IPS-NIHi7 (cell line): ENCODE measurements around the gene STOML1.

Experiments
- DNase-seq: peaks from one replicate; pipeline ENCODE4 v3.0.0; 2012; ENCODE audit warnings: mixed read lengths; ENCODE audit errors: extremely low spot score

Gene STOML1, protein sequence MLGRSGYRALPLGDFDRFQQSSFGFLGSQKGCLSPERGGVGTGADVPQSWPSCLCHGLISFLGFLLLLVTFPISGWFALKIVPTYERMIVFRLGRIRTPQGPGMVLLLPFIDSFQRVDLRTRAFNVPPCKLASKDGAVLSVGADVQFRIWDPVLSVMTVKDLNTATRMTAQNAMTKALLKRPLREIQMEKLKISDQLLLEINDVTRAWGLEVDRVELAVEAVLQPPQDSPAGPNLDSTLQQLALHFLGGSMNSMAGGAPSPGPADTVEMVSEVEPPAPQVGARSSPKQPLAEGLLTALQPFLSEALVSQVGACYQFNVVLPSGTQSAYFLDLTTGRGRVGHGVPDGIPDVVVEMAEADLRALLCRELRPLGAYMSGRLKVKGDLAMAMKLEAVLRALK

DNA sequence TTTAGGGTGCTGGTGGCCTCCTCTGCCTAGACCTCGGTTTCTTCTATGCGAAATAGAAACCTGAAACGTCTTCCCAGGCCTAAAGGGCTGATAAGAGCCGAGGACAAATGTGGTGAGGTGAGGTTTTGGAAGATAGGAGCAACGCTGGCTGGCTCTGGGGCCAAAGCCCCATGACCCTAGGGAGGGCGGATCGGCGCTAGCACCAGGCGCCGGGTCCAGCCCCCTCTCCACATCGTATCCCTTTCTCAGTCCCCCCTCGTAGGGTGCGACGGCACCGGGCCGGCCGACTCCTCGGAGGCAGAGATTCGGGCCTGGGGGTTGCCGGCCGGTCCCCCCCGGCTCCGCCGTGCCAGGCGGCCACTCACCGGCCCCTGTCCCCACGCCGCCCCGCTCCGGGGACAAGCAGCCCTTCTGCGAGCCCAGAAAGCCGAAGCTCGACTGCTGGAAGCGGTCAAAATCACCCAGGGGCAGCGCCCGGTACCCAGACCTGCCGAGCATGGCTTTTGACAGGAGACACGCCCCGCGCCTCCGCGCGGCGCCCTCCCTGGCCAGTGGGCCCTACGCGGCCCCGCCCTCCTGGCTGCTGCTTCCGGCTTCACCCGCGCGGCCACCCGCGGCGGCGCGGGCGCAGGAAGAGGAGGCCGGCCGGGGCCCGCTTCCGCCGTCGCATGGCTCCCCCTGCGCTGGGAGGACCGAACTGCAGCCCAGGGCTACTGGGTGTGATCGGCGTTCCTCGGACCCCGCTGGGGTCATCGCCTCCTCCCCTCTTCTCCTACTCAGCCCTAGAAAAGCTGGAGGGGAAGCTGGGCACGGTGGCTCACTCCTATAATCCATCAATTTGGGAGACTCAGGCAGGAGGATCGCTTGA is at the start of gene STOML1:
Gene STOML1, minus strand, starts transcription at position 570 of the 868 bp plus-strand sequence. Its CDS starts 72 bp downstream, at position 498.
- peak; percentile 98 for DNase-seq

DNA sequence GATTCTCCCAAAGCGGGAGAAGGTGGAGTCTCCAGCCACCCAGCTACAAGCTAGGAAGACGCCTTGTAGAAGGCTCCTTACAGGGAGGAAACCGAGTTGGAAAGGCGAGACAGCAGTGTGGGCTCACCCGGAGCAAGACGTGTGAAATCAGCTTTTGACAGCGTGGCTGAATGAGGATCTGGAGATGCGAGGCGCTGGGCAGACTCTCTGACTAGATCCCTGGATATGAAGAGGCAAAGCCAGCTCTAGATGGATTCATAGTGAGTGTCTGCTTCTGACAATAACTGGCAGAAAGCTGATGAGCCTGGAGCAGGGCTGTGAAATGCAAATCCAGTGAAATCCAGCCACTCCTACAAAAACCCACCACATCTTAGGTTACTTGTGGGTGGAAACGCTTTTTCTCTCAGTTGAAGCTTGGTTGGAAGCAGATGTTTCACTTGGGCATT is 49.2 kb upstream of the STOML1 start:
- no peak for DNase-seq

DNA sequence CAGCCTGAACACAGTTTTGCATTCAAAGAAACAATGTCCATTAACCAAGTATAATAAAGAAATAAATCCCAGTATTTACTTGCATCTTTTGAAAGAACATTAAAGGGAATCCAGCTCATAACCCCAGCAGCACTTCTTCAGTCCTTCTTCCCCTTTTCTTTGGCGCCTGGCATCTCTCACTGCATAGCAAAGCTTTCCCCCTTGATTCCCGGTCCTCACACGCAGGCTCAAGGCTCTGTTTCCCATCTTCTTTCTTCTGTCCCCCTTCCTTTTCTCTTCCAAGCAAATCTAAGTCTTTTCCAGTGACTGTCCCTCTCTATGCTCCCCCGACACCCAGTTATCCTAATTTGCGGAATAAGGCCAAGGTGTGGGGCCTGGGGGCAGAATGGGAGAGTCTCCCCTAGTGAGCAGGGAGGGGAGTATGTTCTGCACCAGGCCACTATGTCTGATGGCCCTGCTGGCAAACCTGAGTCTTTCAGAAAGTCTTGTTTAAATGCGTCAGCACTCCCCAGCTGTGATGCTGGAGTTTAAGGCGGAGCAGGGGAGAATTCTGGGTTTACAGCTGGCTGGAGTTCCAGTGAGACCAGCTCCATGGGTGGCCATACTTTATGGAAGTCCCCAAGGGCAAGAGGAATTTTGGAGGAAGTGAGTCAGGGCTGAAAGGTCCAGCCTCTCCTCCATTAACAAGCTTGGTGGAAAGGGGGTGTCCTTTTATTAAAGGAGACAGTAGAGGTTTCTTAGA is 48.2 kb upstream of the STOML1 start:
- DNase-seq: peak; percentile 56

DNA sequence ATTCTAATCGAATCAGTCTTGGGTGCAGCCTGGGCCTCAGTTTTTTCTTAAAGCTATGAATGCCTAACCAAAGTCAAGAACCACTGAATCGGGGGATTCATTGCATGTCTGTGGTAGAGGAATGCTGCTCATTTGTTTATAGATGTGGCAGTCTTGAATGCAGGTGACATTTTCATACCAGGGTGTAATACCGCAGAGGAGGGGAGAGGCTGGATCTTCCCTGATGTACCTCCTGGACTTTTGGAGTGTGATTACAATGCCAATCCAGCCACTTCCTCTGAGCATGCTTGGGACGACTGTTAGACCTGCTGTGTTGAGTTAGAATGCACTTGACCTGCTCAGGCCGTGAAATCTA is 47.5 kb upstream of the STOML1 start:
- no peak for DNase-seq

DNA sequence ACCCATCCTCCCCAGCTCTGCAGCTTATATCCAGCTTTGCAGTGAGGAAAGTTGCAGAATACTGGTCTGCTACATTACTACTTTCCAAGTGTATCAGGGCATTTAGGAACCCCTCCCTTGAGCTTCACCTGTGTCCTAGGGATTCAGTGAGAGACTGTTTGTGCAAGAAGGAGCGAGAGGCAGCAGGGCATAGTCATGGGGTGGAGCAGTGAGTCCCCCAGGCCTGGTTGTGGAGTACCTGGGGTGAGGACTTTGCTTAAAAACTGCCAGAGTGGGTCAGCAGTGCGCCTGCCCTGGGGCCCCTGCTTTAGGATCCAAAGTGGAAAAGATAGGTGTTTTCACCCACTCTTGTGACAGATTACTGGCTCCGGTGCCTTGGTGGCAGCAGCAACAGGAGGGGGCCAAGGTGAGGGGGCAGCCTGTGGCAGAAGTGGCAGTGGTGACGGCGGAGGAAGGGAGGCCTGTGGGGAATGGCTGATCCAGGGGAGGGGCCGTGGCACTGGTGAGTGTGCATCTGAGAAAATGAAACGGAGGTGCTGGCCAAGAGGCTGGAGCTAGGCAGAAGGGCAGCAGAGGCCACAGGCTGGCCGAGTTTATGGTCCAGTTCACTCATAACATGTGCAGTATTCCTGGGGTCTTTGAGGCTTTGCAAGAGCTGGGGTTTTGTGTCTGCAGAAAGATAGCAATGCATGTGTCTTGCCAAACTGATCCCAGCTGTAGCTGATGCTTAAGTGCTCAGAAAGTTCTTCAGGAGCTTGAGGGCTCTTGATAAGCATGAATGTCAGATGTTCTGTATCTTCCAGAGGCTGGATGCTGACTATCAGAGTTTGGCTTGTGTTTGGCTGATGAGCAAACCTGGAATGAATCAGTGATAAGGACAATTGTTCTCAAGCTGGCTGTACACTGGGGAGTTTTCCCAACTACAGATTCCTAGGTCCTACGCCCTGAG is 46.9 kb upstream of the STOML1 start:
- no peak for DNase-seq

DNA sequence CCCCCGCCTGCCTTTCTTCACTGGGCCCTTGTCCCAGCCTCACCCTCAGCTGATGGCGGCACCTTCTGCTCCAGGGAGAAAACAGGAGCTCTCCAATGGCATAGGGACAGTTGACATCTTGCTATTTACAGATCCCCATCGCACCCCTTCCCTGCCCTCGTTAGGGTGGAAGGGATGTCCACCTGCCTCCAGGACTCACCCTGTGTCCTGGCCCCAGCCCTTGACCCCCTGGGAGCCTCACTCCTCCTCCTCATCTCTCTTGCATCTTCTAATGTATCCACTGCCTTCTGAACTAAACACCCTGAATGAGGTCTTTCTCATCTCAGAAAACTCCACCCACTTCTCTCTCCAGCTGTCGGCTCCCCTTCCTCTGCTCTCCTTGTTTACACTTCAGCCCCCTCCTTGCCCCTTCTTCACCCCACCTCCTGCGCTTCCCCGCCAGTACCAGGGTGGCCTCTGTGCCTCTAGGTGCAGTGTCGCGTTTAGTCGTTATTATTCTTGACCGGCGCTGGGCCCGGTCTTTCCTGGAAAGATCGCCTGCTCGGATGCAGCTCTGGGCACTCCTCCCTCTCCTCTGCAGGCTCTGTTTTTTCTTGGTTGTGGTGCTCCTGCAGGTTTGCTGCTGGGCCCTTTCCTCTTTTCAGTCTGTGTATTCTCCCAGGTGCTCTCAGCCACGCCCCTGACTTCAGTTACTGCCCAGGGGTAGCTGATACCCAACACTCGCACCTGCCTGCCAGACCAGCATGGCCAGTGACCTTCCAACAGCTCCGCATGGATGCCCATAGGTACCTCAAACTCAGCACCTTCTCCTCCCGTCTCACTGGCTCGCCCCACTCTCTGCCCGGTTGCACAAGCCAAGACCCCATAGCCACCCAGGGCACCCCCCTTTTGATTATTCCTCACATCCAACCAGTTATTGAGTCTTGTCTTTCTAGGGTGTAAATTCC is 45.3 kb upstream of the STOML1 start:
- DNase-seq: no peak

DNA sequence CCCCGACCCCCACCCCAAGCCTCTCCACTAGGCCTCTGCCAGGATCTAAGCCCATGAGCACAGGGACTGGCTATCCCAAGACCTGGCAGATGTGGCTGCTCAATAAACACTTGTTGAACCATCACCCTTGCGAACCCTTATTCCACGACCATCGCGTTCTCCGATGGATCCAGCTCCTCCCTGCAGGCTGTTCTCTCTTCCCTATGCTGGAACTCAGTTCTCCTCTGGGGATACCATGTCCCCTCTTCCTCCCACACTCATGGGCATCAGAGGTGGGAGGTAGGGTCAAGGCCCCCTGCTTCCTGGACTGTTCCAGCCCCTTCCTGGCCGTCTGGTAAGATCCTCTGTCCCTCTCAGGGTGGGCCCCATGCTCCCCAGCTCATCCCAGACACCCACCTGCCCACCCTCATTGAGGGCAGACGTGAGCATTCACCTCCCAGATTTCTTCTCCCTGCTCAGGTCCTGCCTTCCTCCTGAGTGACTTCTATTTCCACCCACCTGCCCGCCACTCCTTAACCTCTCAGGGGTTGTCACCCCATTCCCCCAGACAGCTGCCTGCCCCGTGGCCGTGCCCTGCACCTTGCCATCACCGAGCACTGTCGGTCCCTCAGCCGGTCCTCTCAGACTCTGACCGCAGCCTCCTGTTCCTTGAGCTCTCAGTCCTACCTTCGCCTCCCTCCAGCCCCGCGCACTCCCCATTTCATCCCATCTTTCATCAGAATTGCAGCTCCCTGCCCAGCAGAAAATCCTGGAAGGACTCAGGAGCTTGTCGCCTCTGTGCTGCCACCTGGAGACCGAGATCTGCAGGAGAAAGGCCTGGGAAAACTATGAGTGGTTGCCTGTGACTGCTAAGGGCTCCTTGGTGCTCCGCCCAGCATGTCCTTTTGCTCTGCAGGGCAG is 44.4 kb upstream of the STOML1 start:
- DNase-seq: peak; percentile 93

DNA sequence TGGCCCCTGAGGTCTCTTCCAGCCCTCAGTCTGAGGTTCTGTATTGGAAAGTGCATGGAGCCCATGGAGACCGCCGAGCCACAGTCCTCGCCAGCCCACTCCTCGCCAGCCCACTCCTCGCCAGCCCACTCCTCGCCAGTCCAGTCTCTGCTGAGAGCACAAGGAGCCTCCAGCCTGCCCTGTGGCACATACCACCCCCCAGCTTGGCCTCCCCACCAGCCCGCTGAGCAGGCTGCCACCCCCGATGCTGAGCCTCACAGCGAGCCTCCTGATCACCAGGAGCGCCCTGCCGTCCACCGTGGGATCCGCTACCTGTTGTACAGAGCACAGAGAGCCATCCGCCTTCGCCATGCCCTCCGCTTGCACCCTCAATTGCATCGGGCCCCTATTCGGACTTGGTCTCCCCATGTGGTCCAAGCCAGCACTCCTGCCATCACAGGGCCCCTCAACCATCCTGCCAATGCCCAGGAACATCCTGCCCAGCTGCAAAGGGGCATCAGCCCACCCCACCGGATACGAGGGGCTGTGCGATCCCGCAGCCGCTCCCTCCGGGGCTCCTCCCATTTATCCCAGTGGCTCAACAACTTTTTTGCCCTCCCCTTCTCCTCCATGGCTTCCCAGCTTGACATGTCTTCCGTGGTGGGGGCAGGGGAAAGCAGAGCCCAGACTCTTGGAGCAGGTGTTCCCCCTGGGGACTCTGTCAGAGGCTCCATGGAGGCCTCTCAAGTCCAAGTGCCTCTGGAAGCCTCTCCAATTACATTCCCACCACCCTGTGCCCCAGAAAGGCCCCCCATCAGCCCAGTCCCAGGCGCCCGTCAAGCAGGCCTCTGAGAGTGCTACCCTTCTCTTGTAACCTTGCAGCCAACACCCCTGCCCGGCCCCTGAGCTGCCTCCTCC is 43.3 kb upstream of the STOML1 start:
- DNase-seq: no peak

DNA sequence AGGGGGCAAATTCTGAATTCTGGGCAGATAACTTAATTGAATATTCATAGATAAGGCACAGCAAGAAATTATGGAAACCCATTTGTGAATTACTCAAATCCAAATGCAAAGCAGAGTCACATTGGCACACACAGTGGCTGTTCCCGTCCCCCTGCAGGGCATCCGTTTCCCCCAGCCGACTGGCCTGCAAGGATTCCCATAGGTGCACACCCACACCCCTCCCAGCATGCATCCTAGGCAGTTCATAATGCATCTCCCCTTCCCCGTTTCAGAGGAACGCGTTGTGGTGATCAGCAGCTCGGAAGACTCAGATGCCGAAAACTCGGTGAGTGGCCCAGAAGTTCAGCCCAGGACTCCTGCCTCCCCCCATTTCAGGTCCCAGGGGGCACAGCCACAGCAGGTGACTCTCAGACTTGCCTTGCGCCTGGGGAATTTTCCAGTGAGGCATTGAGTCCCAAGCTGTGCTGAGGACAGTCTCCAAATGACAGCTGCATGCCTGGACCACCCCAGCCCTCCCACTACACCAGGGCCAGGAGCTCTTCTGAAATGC is 42.2 kb upstream of the STOML1 start:
- no peak for DNase-seq

DNA sequence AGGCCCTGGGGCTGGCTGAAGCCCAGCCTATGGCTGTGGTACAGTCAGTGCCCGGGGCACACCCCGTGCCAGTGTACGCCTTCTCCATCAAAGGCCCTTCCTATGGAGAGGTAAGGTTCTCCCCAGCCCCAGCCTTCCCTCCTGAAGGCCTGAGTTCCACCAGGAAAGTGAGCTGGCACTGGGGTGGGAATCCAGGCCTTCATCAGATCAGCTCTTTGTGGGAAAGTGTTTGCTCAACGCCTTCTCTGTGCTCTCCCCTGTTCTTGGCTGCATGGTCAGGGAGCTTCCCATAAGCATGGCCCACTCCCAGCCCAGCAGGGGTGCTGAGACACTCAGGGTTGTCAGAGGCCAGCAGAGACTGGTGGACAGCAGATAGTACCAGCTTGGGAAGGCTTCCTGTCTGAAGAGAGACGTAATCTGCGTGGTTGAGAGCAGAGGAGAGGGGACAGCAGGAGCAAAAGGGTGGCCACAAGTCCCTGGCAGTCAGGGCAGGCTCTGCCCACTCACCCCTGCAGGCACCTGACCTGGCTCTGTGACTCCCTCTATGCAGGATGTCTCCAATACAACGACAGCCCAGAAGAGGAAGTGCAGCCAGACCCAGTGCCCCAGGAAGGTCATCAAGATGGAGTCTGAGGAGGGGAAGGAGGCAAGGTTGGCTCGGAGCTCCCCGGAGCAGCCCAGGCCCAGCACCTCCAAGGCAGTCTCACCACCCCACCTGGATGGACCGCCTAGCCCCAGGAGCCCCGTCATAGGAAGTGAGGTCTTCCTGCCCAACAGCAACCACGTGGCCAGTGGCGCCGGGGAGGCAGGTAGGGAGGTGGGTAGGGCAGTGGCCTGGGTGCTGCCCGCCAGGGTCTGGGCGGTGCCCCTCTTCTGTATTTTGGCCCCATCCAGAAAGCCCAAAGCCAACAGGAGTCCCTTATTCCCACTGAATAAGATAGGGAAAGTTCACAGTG is 40.8 kb upstream of the STOML1 start:
- DNase-seq: no peak

DNA sequence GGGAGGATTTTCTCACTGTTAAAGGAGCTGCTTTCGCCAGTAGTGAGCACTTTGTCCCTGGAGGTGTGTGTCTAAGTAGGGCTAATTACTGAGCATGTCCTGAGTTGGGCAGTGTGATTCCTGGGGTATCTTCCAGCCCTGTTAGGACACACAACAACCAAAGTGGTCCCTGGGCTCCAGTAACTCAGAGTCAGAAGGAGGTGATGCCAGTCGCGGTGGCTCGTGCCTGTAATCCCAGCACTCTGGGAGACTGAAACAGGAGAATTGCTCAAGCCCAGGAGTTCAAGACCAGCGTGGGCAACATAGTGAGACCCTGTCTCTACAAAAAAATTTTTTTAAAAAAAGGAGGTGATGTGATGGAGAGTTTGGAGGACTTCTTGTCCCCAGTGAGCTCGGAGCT is 40.0 kb upstream of the STOML1 start:
- DNase-seq: no peak

DNA sequence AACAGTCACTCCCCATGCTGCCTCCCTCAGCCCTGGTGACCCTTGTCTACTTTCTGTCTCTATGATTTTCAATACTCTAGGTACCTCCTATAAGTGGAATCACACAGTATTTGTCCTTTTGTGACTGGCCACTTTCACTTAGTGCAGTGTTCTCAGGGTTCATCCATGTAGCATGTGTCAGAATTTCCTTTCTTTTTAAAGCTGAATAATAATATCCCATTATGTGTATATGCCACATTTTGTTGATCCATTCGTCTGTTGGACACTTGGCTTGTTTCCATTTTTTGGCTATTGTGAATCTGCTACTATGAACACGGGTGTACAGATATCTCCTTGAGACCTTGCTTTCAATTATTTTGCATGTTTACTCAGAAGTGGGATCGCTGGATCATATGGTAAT is 36.6 kb upstream of the STOML1 start:
- no peak for DNase-seq

DNA sequence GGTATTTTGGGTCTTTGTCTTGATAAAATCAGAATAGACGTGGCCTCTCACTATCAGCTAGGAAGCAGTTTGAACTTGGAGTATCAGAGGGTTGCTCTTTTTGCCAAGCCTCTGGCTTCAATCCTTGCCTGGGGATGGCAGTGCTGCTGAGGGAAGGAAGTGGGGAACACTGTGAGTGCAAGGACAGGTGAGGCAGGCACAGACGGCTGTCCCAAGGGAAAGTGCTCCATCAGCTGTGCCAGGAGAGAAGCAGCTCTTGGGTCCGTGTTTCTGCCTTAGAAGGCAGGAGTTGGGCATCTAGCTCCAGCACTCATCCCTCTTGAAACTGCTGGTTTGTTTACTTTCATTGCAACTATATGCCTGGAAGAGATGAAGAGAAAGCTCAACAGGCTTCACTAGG is 35.6 kb upstream of the STOML1 start:
- no peak for DNase-seq

DNA sequence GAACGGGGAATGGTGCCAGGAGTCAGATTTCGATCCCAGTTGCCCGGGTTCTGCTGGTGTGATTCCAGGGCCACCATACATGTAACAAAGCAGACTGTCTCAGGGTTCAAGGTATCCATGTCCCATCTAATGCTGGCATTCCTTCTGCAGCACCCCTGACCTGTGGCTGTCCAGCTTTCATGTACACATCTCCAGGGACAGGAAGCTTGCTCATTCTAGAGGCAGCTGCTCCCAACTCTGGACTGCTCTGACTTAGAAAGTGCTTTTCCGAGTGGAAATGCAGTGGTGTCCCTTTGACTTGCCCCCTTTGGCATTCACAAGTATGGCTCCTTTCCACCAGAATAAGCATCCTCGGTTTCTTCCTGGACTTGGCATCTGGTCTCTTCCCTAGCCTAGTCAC is 33.3 kb upstream of the STOML1 start:
- no peak for DNase-seq

DNA sequence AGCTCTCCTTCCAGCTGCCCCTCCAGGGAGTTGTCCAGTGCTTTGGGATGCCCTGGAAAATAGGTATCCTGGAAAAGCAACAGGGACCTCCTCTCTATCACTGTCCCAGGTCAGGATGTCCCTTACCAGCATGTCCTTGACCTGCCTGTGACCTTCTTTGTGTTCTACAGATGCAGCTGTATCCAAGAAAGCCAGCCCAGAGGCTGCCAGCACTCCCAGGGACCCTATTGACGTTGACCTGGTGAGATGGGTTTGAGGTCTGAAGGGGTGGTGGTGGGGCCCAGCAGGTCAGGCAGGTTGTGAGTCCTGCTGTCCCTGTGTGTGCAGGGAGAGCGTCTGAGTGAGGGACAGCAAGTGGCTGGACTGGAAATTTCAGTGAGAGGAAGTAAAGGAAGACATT is 32.6 kb upstream of the STOML1 start:
- DNase-seq: no peak

DNA sequence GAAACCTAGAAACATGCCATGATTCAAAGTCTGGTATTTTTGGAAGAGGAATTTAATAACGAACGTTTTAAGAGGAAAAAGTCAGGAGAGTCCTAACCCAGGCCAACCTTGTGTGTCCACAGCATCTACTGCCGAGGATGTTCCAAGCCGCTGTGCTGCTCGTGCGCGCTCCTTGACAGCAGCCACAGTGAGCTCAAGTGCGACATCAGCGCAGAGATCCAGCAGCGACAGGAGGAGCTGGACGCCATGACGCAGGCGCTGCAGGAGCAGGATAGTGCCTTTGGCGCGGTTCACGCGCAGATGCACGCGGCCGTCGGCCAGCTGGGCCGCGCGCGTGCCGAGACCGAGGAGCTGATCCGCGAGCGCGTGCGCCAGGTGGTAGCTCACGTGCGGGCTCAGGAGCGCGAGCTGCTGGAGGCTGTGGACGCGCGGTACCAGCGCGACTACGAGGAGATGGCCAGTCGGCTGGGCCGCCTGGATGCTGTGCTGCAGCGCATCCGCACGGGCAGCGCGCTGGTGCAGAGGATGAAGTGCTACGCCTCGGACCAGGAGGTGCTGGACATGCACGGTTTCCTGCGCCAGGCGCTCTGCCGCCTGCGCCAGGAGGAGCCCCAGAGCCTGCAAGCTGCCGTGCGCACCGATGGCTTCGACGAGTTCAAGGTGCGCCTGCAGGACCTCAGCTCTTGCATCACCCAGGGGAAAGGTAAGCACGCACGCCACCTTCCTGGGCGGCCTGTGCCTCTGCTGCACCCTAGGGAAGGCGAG is 30.8 kb upstream of the STOML1 start:
- DNase-seq: no peak
